BJ (cell line): ENCODE results near the gene ANKRD34A. TPM values are rescaled to one million over a fixed set of nuclear protein-coding genes. Genes with fewer than 3 reads are reported as not detected.

Experiments used
- CTCF ChIA-PET: fragments of 350-600 bp; formaldehyde crosslinking; extraction: SDS; loops from one replicate; lab custom pipeline; 2021; ENCODE audit warnings: antibody characterized with exemption, inconsistent platforms; lab: Yijun Ruan, JAX
- POLR2A ChIA-PET: fragments of 300-600 bp; sonication (Branson Sonifier 250); formaldehyde crosslinking; extraction: SDS; loops from one replicate; lab custom pipeline; 2021; ENCODE audit warnings: antibody characterized with exemption; lab: Charles Lee
- DNase-seq: peaks from one replicate; pipeline ENCODE4 v3.0.0-alpha.2; 2011; ENCODE audit warnings: low read depth
- H3K27me3 ChIP-seq: 2 replicates; pipeline ENCODE4 v1.6.0; 2011; ENCODE audit warnings: low read length; ENCODE audit not compliant: control insufficient read depth, insufficient read depth
- H3K36me3 ChIP-seq: 2 replicates; pipeline ENCODE4 v1.5.1; 2011; ENCODE audit warnings: low read length; ENCODE audit not compliant: control insufficient read depth, insufficient read depth
- H3K4me3 ChIP-seq: 2 replicates; pipeline ENCODE4 v1.5.1; 2011; ENCODE audit warnings: low read depth, mild to moderate bottlenecking, control low read depth, low read length
- CTCF ChIP-seq: IDR thresholded peaks from 2 replicates; pipeline ENCODE4 v1.5.1; 2011; ENCODE audit warnings: low read depth, mild to moderate bottlenecking, control low read depth, inconsistent platforms, low read length, moderate library complexity; ENCODE audit not compliant: insufficient read depth
- polyA plus RNA-seq: library from polyadenylated mRNA; depleted of rRNA; stranded (reverse); fragments of >200 nt; gene quantifications from 2 replicates; pipeline ENCODE4 v1.2.3, GENCODE V29; 2011

The ANKRD34A gene
- polyA plus RNA-seq, 1 experiment = 1.3 TPM

GRCh38 chr1:145991735-145992412 is 27.5 kb upstream of the ANKRD34A start:
- peaks cover 21% of the 10 kb centered on the region for H3K36me3 ChIP-seq
- H3K4me3 ChIP-seq = no peak overlapping the region
- H3K27me3 ChIP-seq = no peaks in the 10 kb centered on the region
- no peak for TF ChIP-seq CTCF
- CTCF ChIA-PET = interaction anchor here (1.2 to 12.4 kb wide), 4 partner anchors 10 to 100 kb away, joined by 4 to 117 read pairs (median 5); no protein-coding TSS in a partner anchor
- DNase-seq = no peak
- POLR2A ChIA-PET = interaction anchor here (1.1 kb wide), 1 partner anchor 12 kb away, joined by 6 read pairs; no protein-coding TSS in a partner anchor

GRCh38 chr1:145990249-145990855 is 26.0 kb upstream of the ANKRD34A start:
- no peak for DNase-seq
- Histone ChIP-seq H3K36me3 (peaks cover 21% of the 10 kb centered on the region), H3K27me3 (no peaks in the 10 kb centered on the region), H3K4me3 (no peak overlapping the region)
- POLR2A ChIA-PET = interaction anchor here (0.5 to 1.4 kb wide), 3 partner anchors 9 to 47 kb away, joined by 3 to 9 read pairs (median 5); no protein-coding TSS in a partner anchor
- no peak for TF ChIP-seq CTCF
- CTCF ChIA-PET = interaction anchor here (1.4 to 12.4 kb wide), 3 partner anchors 12 to 98 kb away, joined by 4 to 117 read pairs (median 5); no protein-coding TSS in a partner anchor

- POLR2A ChIA-PET = interaction anchor here (0.5 to 0.7 kb wide), 3 partner anchors 14 to 130 kb away, joined by 3 to 5 read pairs (median 3); no protein-coding TSS in a partner anchor
- TF ChIP-seq CTCF = no peak
- DNase-seq = no peak
- Histone ChIP-seq H3K36me3 (peaks cover 13% of the 10 kb centered on the region), H3K27me3 (no peaks in the 10 kb centered on the region), H3K4me3 (no peak overlapping the region)
- CTCF ChIA-PET = interaction anchor here (0.9 to 12.4 kb wide), 3 partner anchors 11 to 143 kb away, joined by 3 to 117 read pairs (median 6); partner anchors contain the start of gene NUDT17
These were observed 24.4 kb upstream of the ANKRD34A start for GRCh38 chr1:145988773-145989172.

DNA sequence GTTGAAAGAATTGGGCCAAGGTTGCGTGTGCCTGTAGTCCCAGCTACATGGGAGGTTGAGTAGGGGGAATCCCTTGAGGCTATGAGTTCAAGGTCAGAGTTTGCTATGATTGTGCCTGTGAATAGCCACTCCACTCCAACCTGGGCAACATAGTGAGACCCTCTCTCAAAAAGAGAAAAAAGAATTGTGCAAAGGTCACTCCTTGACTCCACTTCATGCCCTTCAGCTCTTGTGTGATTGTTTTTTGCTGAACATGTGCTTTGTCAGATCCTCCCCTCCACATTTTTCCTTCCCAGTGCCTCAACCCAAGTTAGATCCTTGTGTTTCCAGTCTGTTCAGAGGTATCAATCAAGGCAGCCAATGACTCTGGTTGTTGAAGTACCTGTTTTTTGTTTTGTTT is 23.6 kb upstream of the ANKRD34A start:
- TF ChIP-seq CTCF = no peak
- POLR2A ChIA-PET = interaction anchor here (0.6 kb wide), 1 partner anchor 28 kb away, joined by 3 read pairs; no protein-coding TSS in a partner anchor
- CTCF ChIA-PET = interaction anchor here (0.5 to 12.4 kb wide), 4 partner anchors 10 to 142 kb away, joined by 3 to 117 read pairs (median 5); partner anchors contain the start of genes ANKRD34A, NUDT17 and POLR3GL
- peaks cover 5% of the 10 kb centered on the region for H3K36me3 ChIP-seq
- no peak overlapping the region for H3K4me3 ChIP-seq
- no peaks in the 10 kb centered on the region for H3K27me3 ChIP-seq
- DNase-seq = no peak

- no peak for DNase-seq
- Histone ChIP-seq H3K36me3 (no peaks in the 10 kb centered on the region), H3K4me3 (no peak overlapping the region), H3K27me3 (no peaks in the 10 kb centered on the region)
- TF ChIP-seq CTCF = no peak
- ChIA-PET POLR2A (no interaction called here), CTCF (interaction anchor here (1.1 to 12.4 kb wide), 3 partner anchors 9 to 95 kb away, joined by 3 to 117 read pairs (median 3); partner anchors contain the start of genes ANKRD34A and POLR3GL)
These were observed 22.2 kb upstream of the ANKRD34A start for GRCh38 chr1:145986551-145986950.
